ENCODE data around the gene GBP1. TPM values are rescaled to one million over a fixed set of nuclear protein-coding genes. Genes with fewer than 3 reads are reported as not detected.

Gene GBP1
- total RNA-seq, 1 donor from 2014 or later = 1.8 TPM

GRCh38 chr1:89043940-89044339 lies 21.1 kb downstream of the GBP1 start:
- no peak overlapping the region for H3K4me3 ChIP-seq (ENCODE audit: low read depth, low read length)
- FAIRE-seq = no peak
- TF ChIP-seq CTCF (IDR thresholded peaks at IDR 0.05; ENCODE audit: insufficient read depth, low read length, severe bottlenecking) = no peak
- no peaks in the 10 kb centered on the region for H3K27me3 ChIP-seq (ENCODE audit: control insufficient read depth, insufficient read depth, low read length)
- DNase-seq (ENCODE audit: low read depth) = no peak
- H3K36me3 ChIP-seq (ENCODE audit: control insufficient read depth, insufficient read depth, low read length) = no peaks in the 10 kb centered on the region

GRCh38 chr1:89042491-89042890 lies 22.5 kb downstream of the GBP1 start:
- no peak overlapping the region for H3K4me3 ChIP-seq (ENCODE audit: low read depth, low read length)
- TF ChIP-seq CTCF (IDR thresholded peaks at IDR 0.05; ENCODE audit: insufficient read depth, low read length, severe bottlenecking) = no peak
- no peak for FAIRE-seq
- H3K27me3 ChIP-seq (ENCODE audit: control insufficient read depth, insufficient read depth, low read length) = no peaks in the 10 kb centered on the region
- no peak for DNase-seq (ENCODE audit: low read depth)
- H3K36me3 ChIP-seq (ENCODE audit: control insufficient read depth, insufficient read depth, low read length) = no peaks in the 10 kb centered on the region

GRCh38 chr1:89041721-89042120 lies 23.3 kb downstream of the GBP1 start:
- peak; percentile 47 for DNase-seq (ENCODE audit: low read depth)
- no peak for TF ChIP-seq CTCF (IDR thresholded peaks at IDR 0.05; ENCODE audit: insufficient read depth, low read length, severe bottlenecking)

GRCh38 chr1:89041119-89041641 lies 23.8 kb downstream of the GBP1 start:
- no peaks in the 10 kb centered on the region for H3K36me3 ChIP-seq (ENCODE audit: control insufficient read depth, insufficient read depth, low read length)
- DNase-seq (ENCODE audit: low read depth) = peak; percentile 92
- TF ChIP-seq CTCF (IDR thresholded peaks at IDR 0.05; ENCODE audit: insufficient read depth, low read length, severe bottlenecking) = no peak
- H3K27me3 ChIP-seq (ENCODE audit: control insufficient read depth, insufficient read depth, low read length) = no peaks in the 10 kb centered on the region
- H3K4me3 ChIP-seq (ENCODE audit: low read depth, low read length) = no peak overlapping the region
- no peak for FAIRE-seq

More at GRCh38 chr1:89041721-89042120, 23.3 kb downstream of the GBP1 start:
- H3K36me3 ChIP-seq (ENCODE audit: control insufficient read depth, insufficient read depth, low read length) = no peaks in the 10 kb centered on the region
- H3K27me3 ChIP-seq (ENCODE audit: control insufficient read depth, insufficient read depth, low read length) = no peaks in the 10 kb centered on the region
- H3K4me3 ChIP-seq (ENCODE audit: low read depth, low read length) = no peak overlapping the region
- no peak for FAIRE-seq

GRCh38 chr1:89040315-89040626 lies 24.7 kb downstream of the GBP1 start:
- FAIRE-seq (no peak), DNase-seq (ENCODE audit: low read depth) (no peak)
- H3K36me3 ChIP-seq (ENCODE audit: control insufficient read depth, insufficient read depth, low read length) = no peaks in the 10 kb centered on the region
- H3K27me3 ChIP-seq (ENCODE audit: control insufficient read depth, insufficient read depth, low read length) = no peaks in the 10 kb centered on the region
- no peak for TF ChIP-seq CTCF (IDR thresholded peaks at IDR 0.05; ENCODE audit: insufficient read depth, low read length, severe bottlenecking)
- H3K4me3 ChIP-seq (ENCODE audit: low read depth, low read length) = no peak overlapping the region

GRCh38 chr1:89037186-89037585 lies 27.8 kb downstream of the GBP1 start:
- Histone ChIP-seq H3K4me3 (ENCODE audit: low read depth, low read length) (no peak overlapping the region), H3K36me3 (ENCODE audit: control insufficient read depth, insufficient read depth, low read length) (no peaks in the 10 kb centered on the region), H3K27me3 (ENCODE audit: control insufficient read depth, insufficient read depth, low read length) (no peaks in the 10 kb centered on the region)
- FAIRE-seq (no peak), DNase-seq (ENCODE audit: low read depth) (no peak)
- TF ChIP-seq CTCF (IDR thresholded peaks at IDR 0.05; ENCODE audit: insufficient read depth, low read length, severe bottlenecking) = no peak
